SK-N-SH (cell line): ENCODE results near the gene TASP1.

Experiments
- EP300 ChIP-seq, 2 experiments: IDR thresholded peaks; 2 replicates each; pipeline versions ENCODE4 v1.4.0 to v1.6.1; 2012; ENCODE audit warnings: borderline replicate concordance in 1 of 2, low read depth in 1 of 2, low read length in 1 of 2
- EZH2phosphoT487 ChIP-seq: fragments of 200-600 bp; sonication (generic); IDR thresholded peaks from 2 replicates; pipeline ENCODE4 v1.6.1; 2017; ENCODE audit warnings: low read depth, mixed run types, mild to moderate bottlenecking, antibody characterized with exemption, moderate library complexity, borderline replicate concordance
- GABPA ChIP-seq: IDR thresholded peaks from 2 replicates; pipeline ENCODE4 v1.4.0; 2012; ENCODE audit warnings: low read depth, mild to moderate bottlenecking
- NFIC ChIP-seq: IDR thresholded peaks from 2 replicates; pipeline ENCODE4 v1.4.0; 2012; ENCODE audit warnings: borderline replicate concordance
- RCOR1 ChIP-seq: fragments of 150-350 bp; IDR thresholded peaks from 2 replicates; pipeline ENCODE4 v1.6.1; 2017; ENCODE audit warnings: antibody characterized with exemption, low read length
- SMC3 ChIP-seq: IDR thresholded peaks from 2 replicates; pipeline ENCODE4 v1.6.1; 2012; ENCODE audit warnings: low read depth, low read length, improper control_type of control experiment
- YY1 ChIP-seq: IDR thresholded peaks from 2 replicates; pipeline ENCODE4 v1.4.0; 2012; ENCODE audit warnings: low read depth, mild to moderate bottlenecking
- TF ChIP-seq, protein P1 (sequence below): fragments of 200-600 bp; sonication (generic); IDR thresholded peaks from 2 replicates; pipeline ENCODE4 v1.6.1; 2017; ENCODE audit warnings: antibody characterized with exemption, mild to moderate bottlenecking, moderate library complexity
- TF ChIP-seq, protein P2 (sequence below): IDR thresholded peaks from 2 replicates; pipeline ENCODE4 v1.6.1; 2012; ENCODE audit warnings: mild to moderate bottlenecking, low read depth, low read length, moderate library complexity
- TF ChIP-seq, protein P3 (sequence below): IDR thresholded peaks from 2 replicates; pipeline ENCODE4 v1.4.0; 2012; ENCODE audit warnings: low read depth, borderline replicate concordance

DNA sequence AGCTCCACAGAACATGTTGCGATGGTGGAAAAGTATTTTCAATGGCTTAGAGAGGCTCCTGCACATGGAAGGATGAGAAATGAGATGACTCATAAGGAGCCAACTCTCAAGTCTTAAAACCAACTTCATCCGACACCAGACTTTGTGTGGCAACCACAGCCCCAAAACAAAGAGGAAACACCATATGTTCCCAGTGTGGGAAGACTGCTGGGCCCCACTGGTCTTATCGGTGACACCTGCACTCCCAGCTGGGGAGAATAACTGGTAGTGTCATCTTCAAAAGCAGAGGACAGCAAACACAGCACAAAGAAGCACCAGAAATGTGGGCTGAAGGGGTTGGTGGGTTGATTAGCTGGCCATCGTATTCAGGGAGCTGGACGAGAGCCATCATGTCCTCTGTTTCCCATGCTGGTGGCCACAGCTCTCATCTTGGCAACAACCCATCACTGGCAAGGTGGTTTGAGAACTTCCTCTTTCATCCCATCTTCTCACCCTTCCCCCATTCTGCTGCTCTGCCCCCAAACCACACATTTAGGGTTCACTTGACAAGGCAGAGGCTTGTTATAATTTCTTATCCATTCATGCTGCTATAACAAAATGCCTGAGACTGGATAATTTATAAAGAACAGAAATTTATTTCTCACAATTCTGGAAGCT is 46.0 kb upstream of the TASP1 start:
- TF ChIP-seq, protein P1, sequence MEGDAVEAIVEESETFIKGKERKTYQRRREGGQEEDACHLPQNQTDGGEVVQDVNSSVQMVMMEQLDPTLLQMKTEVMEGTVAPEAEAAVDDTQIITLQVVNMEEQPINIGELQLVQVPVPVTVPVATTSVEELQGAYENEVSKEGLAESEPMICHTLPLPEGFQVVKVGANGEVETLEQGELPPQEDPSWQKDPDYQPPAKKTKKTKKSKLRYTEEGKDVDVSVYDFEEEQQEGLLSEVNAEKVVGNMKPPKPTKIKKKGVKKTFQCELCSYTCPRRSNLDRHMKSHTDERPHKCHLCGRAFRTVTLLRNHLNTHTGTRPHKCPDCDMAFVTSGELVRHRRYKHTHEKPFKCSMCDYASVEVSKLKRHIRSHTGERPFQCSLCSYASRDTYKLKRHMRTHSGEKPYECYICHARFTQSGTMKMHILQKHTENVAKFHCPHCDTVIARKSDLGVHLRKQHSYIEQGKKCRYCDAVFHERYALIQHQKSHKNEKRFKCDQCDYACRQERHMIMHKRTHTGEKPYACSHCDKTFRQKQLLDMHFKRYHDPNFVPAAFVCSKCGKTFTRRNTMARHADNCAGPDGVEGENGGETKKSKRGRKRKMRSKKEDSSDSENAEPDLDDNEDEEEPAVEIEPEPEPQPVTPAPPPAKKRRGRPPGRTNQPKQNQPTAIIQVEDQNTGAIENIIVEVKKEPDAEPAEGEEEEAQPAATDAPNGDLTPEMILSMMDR: no peak
- no peak for TF ChIP-seq GABPA
- no peak for TF ChIP-seq NFIC
- TF ChIP-seq SMC3: no peak
- no peak for TF ChIP-seq RCOR1
- TF ChIP-seq, protein P2, sequence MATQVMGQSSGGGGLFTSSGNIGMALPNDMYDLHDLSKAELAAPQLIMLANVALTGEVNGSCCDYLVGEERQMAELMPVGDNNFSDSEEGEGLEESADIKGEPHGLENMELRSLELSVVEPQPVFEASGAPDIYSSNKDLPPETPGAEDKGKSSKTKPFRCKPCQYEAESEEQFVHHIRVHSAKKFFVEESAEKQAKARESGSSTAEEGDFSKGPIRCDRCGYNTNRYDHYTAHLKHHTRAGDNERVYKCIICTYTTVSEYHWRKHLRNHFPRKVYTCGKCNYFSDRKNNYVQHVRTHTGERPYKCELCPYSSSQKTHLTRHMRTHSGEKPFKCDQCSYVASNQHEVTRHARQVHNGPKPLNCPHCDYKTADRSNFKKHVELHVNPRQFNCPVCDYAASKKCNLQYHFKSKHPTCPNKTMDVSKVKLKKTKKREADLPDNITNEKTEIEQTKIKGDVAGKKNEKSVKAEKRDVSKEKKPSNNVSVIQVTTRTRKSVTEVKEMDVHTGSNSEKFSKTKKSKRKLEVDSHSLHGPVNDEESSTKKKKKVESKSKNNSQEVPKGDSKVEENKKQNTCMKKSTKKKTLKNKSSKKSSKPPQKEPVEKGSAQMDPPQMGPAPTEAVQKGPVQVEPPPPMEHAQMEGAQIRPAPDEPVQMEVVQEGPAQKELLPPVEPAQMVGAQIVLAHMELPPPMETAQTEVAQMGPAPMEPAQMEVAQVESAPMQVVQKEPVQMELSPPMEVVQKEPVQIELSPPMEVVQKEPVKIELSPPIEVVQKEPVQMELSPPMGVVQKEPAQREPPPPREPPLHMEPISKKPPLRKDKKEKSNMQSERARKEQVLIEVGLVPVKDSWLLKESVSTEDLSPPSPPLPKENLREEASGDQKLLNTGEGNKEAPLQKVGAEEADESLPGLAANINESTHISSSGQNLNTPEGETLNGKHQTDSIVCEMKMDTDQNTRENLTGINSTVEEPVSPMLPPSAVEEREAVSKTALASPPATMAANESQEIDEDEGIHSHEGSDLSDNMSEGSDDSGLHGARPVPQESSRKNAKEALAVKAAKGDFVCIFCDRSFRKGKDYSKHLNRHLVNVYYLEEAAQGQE: no peak
- TF ChIP-seq, protein P3, sequence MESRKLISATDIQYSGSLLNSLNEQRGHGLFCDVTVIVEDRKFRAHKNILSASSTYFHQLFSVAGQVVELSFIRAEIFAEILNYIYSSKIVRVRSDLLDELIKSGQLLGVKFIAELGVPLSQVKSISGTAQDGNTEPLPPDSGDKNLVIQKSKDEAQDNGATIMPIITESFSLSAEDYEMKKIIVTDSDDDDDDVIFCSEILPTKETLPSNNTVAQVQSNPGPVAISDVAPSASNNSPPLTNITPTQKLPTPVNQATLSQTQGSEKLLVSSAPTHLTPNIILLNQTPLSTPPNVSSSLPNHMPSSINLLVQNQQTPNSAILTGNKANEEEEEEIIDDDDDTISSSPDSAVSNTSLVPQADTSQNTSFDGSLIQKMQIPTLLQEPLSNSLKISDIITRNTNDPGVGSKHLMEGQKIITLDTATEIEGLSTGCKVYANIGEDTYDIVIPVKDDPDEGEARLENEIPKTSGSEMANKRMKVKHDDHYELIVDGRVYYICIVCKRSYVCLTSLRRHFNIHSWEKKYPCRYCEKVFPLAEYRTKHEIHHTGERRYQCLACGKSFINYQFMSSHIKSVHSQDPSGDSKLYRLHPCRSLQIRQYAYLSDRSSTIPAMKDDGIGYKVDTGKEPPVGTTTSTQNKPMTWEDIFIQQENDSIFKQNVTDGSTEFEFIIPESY: no peak
- TF ChIP-seq EP300 (IDR thresholded peaks at IDR 0.05; ENCODE audit: borderline replicate concordance in 1 of 2, low read depth in 1 of 2, low read length in 1 of 2): no peak
- TF ChIP-seq YY1: no peak
- no peak for TF ChIP-seq EZH2phosphoT487
